Calu3 (cell line): ENCODE measurements around the gene CRIM1. TPM values are rescaled to one million over a fixed set of nuclear protein-coding genes. Genes with fewer than 3 reads are reported as not detected.

Source experiments
- BruUV-seq: library from RNA; stranded (reverse); fragments of 400-500 nt; replicated peaks from 2 replicates; lab custom pipeline; 2021; lab: Mats Ljungman, UMichigan
- CTCF ChIA-PET: fragments of 300-600 bp; sonication (Branson Sonifier 250); formaldehyde crosslinking; loops from one replicate; lab custom pipeline; 2022; ENCODE audit warnings: antibody characterized with exemption; lab: Charles Lee
- DNase-seq: peaks from one replicate; pipeline ENCODE4 v3.0.0; 2022
- H3K27ac Mint-ChIP-seq: one replicate; pipeline ENCODE4 v1.8.0; 2022; ENCODE audit warnings: mixed read lengths; ENCODE audit not compliant: unreplicated experiment
- H3K27me3 Mint-ChIP-seq: one replicate; pipeline ENCODE4 v1.8.0; 2022; ENCODE audit warnings: mixed read lengths; ENCODE audit not compliant: unreplicated experiment
- H3K36me3 Mint-ChIP-seq: one replicate; pipeline ENCODE4 v1.8.0; 2022; ENCODE audit warnings: mild to moderate bottlenecking, moderate library complexity, mixed read lengths; ENCODE audit not compliant: insufficient read depth, unreplicated experiment
- H3K4me1 Mint-ChIP-seq: one replicate; pipeline ENCODE4 v1.8.0; 2022; ENCODE audit warnings: mild to moderate bottlenecking, low read depth, mixed read lengths; ENCODE audit not compliant: unreplicated experiment
- H3K4me3 Mint-ChIP-seq: one replicate; pipeline ENCODE4 v1.8.0; 2022; ENCODE audit warnings: mild to moderate bottlenecking, low read depth, moderate library complexity, mixed read lengths; ENCODE audit not compliant: unreplicated experiment
- H3K9me3 Mint-ChIP-seq: one replicate; pipeline ENCODE4 v1.8.0; 2022; ENCODE audit warnings: low read depth, mixed read lengths; ENCODE audit not compliant: unreplicated experiment
- CTCF ChIP-seq: fragments of 200-600 bp; IDR thresholded peaks from one replicate; pipeline ENCODE4 v1.8.0; 2022; ENCODE audit warnings: antibody characterized with exemption; ENCODE audit not compliant: unreplicated experiment
- intact Hi-C: fragments of 100-400 bp; cut with micrococcal nuclease; formaldehyde crosslinking; loops from one replicate; pipeline ENCODE4 v1.10.0; 2022; ENCODE audit not compliant: unreplicated experiment
- total RNA-seq: library from RNA; stranded (reverse); gene quantifications from 2 replicates; pipeline ENCODE4 v1.2.3, GENCODE V29; 2022

The CRIM1 gene
- total RNA-seq, 1 experiment from 2014 or later = 57.6 TPM

GRCh38 chr2:36589230-36589630 is 233.7 kb downstream of the CRIM1 start:
- Mint-ChIP-seq H3K27me3 (no peaks in the 10 kb centered on the region), H3K27ac (no peak overlapping the region), H3K4me3 (no peak overlapping the region), H3K36me3 (peaks cover 11% of the 10 kb centered on the region), H3K4me1 (peaks cover 18% of the 10 kb centered on the region), H3K9me3 (peaks cover 3% of the 10 kb centered on the region)
- CTCF ChIA-PET = no interaction called here
- TF ChIP-seq CTCF = no peak
- intact Hi-C loops = no loop called here
- no TSS peak for BruUV-seq
- no peak for DNase-seq

GRCh38 chr2:36594849-36595248 is 239.3 kb downstream of the CRIM1 start:
- no peak for TF ChIP-seq CTCF
- peaks cover 37% of the 10 kb centered on the region for H3K4me1 Mint-ChIP-seq
- no peaks in the 10 kb centered on the region for H3K27me3 Mint-ChIP-seq
- intact Hi-C loops = no loop called here
- peaks cover 4% of the 10 kb centered on the region for H3K9me3 Mint-ChIP-seq
- CTCF ChIA-PET = no interaction called here
- H3K36me3 Mint-ChIP-seq = peaks cover 20% of the 10 kb centered on the region
- DNase-seq = no peak
- no TSS peak for BruUV-seq
- no peak overlapping the region for H3K27ac Mint-ChIP-seq
- no peak overlapping the region for H3K4me3 Mint-ChIP-seq

- Mint-ChIP-seq H3K9me3 (peaks cover 4% of the 10 kb centered on the region), H3K4me3 (peak overlapping the region; percentile 82), H3K36me3 (peaks cover 14% of the 10 kb centered on the region), H3K4me1 (peaks cover 33% of the 10 kb centered on the region), H3K27me3 (no peaks in the 10 kb centered on the region), H3K27ac (peak overlapping the region; percentile 61)
- BruUV-seq = no TSS peak
- TF ChIP-seq CTCF = no peak
- intact Hi-C loops = no loop called here
- CTCF ChIA-PET = no interaction called here
- DNase-seq = no peak
Observed at GRCh38 chr2:36596397-36596796, 240.8 kb downstream of the CRIM1 start.

- Mint-ChIP-seq H3K9me3 (peaks cover 4% of the 10 kb centered on the region), H3K27me3 (no peaks in the 10 kb centered on the region), H3K4me1 (peaks cover 26% of the 10 kb centered on the region), H3K27ac (peak overlapping the region; percentile 61), H3K4me3 (peak overlapping the region; percentile 82), H3K36me3 (peaks cover 14% of the 10 kb centered on the region)
- intact Hi-C loops = no loop called here
- no peak for TF ChIP-seq CTCF
- no peak for DNase-seq
- CTCF ChIA-PET = interaction anchor here (0.7 to 1.2 kb wide), 2 partner anchors 13 to 62 kb away, joined by 3 to 4 read pairs; no protein-coding TSS in a partner anchor
- BruUV-seq = TSS peak; percentile 49
Observed at GRCh38 chr2:36597003-36597531, 241.5 kb downstream of the CRIM1 start.
